Kidney (tissue), 14 donors: ENCODE results near the gene DPEP2NB. TPM values are rescaled to one million over a fixed set of nuclear protein-coding genes. Genes with fewer than 3 reads are reported as not detected.
"Not testable (repeated sequence)": the region's sequence is repeated elsewhere in the genome, so short reads cannot be mapped to it uniquely, and the experiment has no call there.

ENCODE experiments used
- DNase-seq, 5 donors: peaks; one replicate each; pipeline ENCODE4 v3.0.0-alpha.2; 2013 to 2020
- FAIRE-seq: peaks from 2 replicates; lab custom pipeline; 2012; peaks lifted over from hg19 to GRCh38; lab: Jason Lieb, UNC
- H3K27ac ChIP-seq, 2 donors: one replicate each; pipeline ENCODE4 v1.7.0; 2013; ENCODE audit warnings: low read depth in 2 of 2, low read length in 2 of 2, inconsistent platforms in 1 of 2
- H3K27me3 ChIP-seq: one replicate; pipeline ENCODE4 v1.7.1; 2013; ENCODE audit warnings: low read length, inconsistent platforms; ENCODE audit not compliant: control insufficient read depth, insufficient read depth
- H3K36me3 ChIP-seq, 3 donors: one replicate each; pipeline versions ENCODE4 v1.7.0 to v1.7.1; 2013; ENCODE audit warnings: low read length in 3 of 3, control low read depth in 1 of 3, inconsistent platforms in 1 of 3; ENCODE audit not compliant: insufficient read depth in 3 of 3, control insufficient read depth in 2 of 3
- H3K4me1 ChIP-seq, 3 donors: one replicate each; pipeline versions ENCODE4 v1.7.0 to v1.7.1; 2013; ENCODE audit warnings: low read length in 3 of 3, inconsistent platforms in 1 of 3, low read depth in 1 of 3; ENCODE audit not compliant: control insufficient read depth in 2 of 3, insufficient read depth in 2 of 3
- H3K4me3 ChIP-seq, 3 donors: one replicate each; pipeline versions ENCODE4 v1.7.0 to v1.8.1; 2013; ENCODE audit warnings: low read length in 3 of 3, control low read depth in 1 of 3, inconsistent platforms in 1 of 3
- H3K9ac ChIP-seq, 3 donors: one replicate each; pipeline versions ENCODE4 v1.7.0 to v1.7.1; 2013; ENCODE audit warnings: low read length in 3 of 3, control low read depth in 1 of 3, inconsistent platforms in 1 of 3
- H3K9me3 ChIP-seq, 3 donors: one replicate each; pipeline versions ENCODE4 v1.7.0 to v1.7.1; 2013; ENCODE audit warnings: low read length in 3 of 3, control low read depth in 1 of 3, inconsistent platforms in 1 of 3; ENCODE audit not compliant: control insufficient read depth in 2 of 3, insufficient read depth in 1 of 3
- intact Hi-C: fragments of 100-400 bp; cut with DNase I; formaldehyde crosslinking; loops from one replicate; pipeline ENCODE4 v1.11.1; 2022
- polyA plus RNA-seq: library from polyadenylated mRNA; stranded (reverse); fragments of 350-450 nt; fragmentation: Illumina TruSeq; extraction: RNeasy Lipid Tissue Mini Kit (QIAGEN cat#74804); gene quantifications from one replicate; pipeline ENCODE4 v1.2.3, GENCODE V29; 2014; ENCODE audit warnings: low read depth, low replicate concordance; ENCODE audit not compliant: insufficient read depth
- total RNA-seq: library from RNA; stranded (reverse); fragmentation: NEBNext Ultra II Directional; extraction: Animal tissue kit (Norgen Biotek cat#: 25700); gene quantifications from one replicate; pipeline ENCODE4 v1.2.1, GENCODE V29; 2021
- TF ChIP-seq, protein P1 (sequence below): IDR thresholded peaks from 3 replicates; pipeline ENCODE4 v1.5.1; 2012; ENCODE audit warnings: mild to moderate bottlenecking, moderate library complexity, borderline replicate concordance; ENCODE audit not compliant: insufficient read depth; ENCODE audit errors: extremely low read depth
- donor health status: control.
- donor health status: control.
- donor health status: control.
- donor health status: control.
- donor health status: control.
- donor health status: DM: yes; HTN: yes; CAD: no.
- donor health status: Normal renal cell carcinoma (clear cell type).

DPEP2NB gene
- total and polyA plus RNA-seq, 2 donors from 2014 or later: not detected

DNA sequence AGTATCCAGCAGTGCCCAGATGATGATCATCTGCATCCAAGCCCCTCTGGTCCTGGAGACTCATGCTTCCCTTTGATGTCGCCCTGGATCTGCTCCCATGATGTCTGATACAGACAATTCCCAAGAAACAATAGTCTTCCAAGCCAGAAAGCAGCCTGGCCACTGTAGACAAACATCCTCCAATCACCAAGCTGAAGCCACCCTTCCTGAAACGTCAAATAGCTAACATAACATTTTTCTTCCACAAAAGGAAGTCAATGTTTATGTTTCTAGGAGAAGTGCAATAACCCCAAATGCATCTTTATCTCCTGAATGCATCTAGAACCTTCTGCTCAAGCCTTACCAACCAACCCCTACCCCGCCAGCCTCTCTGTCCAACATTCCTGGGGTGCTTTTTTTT lies 15.3 kb downstream of the DPEP2NB start:
- Histone ChIP-seq H3K27me3 (no peaks in the 10 kb centered on the region), H3K9me3 (no peaks in the 10 kb centered on the region), H3K36me3 (no peaks in the 10 kb centered on the region), H3K4me3 (no peak overlapping the region), H3K27ac (peak overlapping the region; percentile 34 to 37), H3K9ac (no peak overlapping the region), H3K4me1 (peaks cover 0 to 5% (median 3%) of the 10 kb centered on the region in 3 donors)
- DNase-seq (peak in 1 of 5 donors; percentile 10), FAIRE-seq (no peak)
- TF ChIP-seq, protein P1, sequence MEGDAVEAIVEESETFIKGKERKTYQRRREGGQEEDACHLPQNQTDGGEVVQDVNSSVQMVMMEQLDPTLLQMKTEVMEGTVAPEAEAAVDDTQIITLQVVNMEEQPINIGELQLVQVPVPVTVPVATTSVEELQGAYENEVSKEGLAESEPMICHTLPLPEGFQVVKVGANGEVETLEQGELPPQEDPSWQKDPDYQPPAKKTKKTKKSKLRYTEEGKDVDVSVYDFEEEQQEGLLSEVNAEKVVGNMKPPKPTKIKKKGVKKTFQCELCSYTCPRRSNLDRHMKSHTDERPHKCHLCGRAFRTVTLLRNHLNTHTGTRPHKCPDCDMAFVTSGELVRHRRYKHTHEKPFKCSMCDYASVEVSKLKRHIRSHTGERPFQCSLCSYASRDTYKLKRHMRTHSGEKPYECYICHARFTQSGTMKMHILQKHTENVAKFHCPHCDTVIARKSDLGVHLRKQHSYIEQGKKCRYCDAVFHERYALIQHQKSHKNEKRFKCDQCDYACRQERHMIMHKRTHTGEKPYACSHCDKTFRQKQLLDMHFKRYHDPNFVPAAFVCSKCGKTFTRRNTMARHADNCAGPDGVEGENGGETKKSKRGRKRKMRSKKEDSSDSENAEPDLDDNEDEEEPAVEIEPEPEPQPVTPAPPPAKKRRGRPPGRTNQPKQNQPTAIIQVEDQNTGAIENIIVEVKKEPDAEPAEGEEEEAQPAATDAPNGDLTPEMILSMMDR: no peak
- intact Hi-C loops: no loop called here

GRCh38 chr16:67999985-68000384 lies 15.7 kb downstream of the DPEP2NB start:
- no peaks in the 10 kb centered on the region for H3K36me3 ChIP-seq
- H3K27me3 ChIP-seq: no peaks in the 10 kb centered on the region
- H3K9ac ChIP-seq: no peak overlapping the region
- TF ChIP-seq, protein P1: no peak
- peak overlapping the region; percentile 34 to 37 for H3K27ac ChIP-seq
- peaks cover 0 to 5% (median 3%) of the 10 kb centered on the region in 3 donors for H3K4me1 ChIP-seq
- no peak overlapping the region for H3K4me3 ChIP-seq
- intact Hi-C loops: no loop called here
- FAIRE-seq (no peak), DNase-seq (no peak)
- no peaks in the 10 kb centered on the region for H3K9me3 ChIP-seq

GRCh38 chr16:67998779-67999688 lies 16.7 kb downstream of the DPEP2NB start, which contains the start of gene DPEP2:
DPEP2 (minus strand) TSS chr16:67999484; CDS start chr16:67993212, 6,272 bp downstream.
- H3K36me3 ChIP-seq, H3K27me3 ChIP-seq, H3K9me3 ChIP-seq, H3K9ac ChIP-seq, H3K4me3 ChIP-seq, DNase-seq, FAIRE-seq, H3K4me1 ChIP-seq, intact Hi-C loops: not testable (repeated sequence)
- H3K27ac ChIP-seq: peak within 1 kb of the TSS; percentile 34 to 37

DNA sequence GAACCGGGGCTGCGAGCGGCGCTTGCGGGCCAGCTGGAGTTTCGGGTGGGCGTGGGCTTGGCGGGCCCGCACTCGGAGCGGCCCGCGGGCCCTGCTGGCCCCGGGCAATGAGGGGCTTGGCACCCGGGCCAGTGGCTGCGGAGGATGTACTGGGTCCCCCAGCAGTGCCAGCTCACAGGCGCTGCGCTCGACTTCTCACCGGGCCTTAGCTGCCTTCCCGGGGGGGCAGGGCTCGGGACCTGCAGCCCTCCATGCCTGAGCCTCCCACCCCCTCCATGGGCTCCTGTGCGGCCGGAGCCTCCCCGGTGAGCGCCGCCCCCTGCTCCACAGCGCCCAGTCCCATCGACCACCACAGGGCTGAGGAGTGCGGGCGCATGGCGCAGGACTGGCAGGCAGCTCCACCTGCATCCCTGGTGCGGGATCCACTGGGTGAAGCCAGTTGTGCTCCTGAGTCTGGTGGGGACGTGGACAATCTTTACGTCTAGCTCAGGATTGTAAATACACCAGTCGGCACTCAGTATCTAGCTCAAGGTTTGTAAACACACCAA lies 17.4 kb downstream of the DPEP2NB start:
- H3K9me3 ChIP-seq, DNase-seq, H3K9ac ChIP-seq, H3K27me3 ChIP-seq, H3K4me1 ChIP-seq, H3K36me3 ChIP-seq, H3K27ac ChIP-seq, FAIRE-seq, H3K4me3 ChIP-seq, intact Hi-C loops: not testable (repeated sequence)
